Superior temporal gyrus (tissue), 1 donor: ENCODE results near the gene PALS1.

Source experiments
- DNase-seq: peaks from one replicate; pipeline ENCODE4 v3.0.0-alpha.2; 2016; ENCODE audit errors: extremely low spot score

The PALS1 gene

GRCh38 chr14:67241411-67242167 lies at the start of gene PALS1:
Gene PALS1, plus strand, starts transcription at chr14:67241435. Its CDS starts 37,736 bp downstream, at chr14:67279171.
- peak; percentile 75 for DNase-seq

GRCh38 chr14:67191768-67192290 lies 49.4 kb upstream of the PALS1 start:
- peak; percentile 41 for DNase-seq

GRCh38 chr14:67192366-67192765 lies 48.9 kb upstream of the PALS1 start:
- no peak for DNase-seq

- DNase-seq = no peak
Measured at GRCh38 chr14:67195279-67195678, 46.0 kb upstream of the PALS1 start.

- no peak for DNase-seq
Measured at GRCh38 chr14:67199016-67199415, 42.2 kb upstream of the PALS1 start.

GRCh38 chr14:67207810-67208209 lies 33.4 kb upstream of the PALS1 start:
- no peak for DNase-seq

GRCh38 chr14:67218126-67218525 lies 23.1 kb upstream of the PALS1 start:
- DNase-seq = no peak

GRCh38 chr14:67221248-67221981 lies 19.8 kb upstream of the PALS1 start:
- no peak for DNase-seq

GRCh38 chr14:67221982-67222328 lies 19.3 kb upstream of the PALS1 start:
- DNase-seq = no peak

GRCh38 chr14:67225523-67225922 lies 15.7 kb upstream of the PALS1 start:
- no peak for DNase-seq

GRCh38 chr14:67228325-67228984 lies 12.8 kb upstream of the PALS1 start:
- DNase-seq = no peak

GRCh38 chr14:67232066-67232465 lies 9.2 kb upstream of the PALS1 start:
- DNase-seq = no peak

- no peak for DNase-seq
Measured at GRCh38 chr14:67232621-67233020, 8.6 kb upstream of the PALS1 start.

GRCh38 chr14:67237591-67237990 lies 3.6 kb upstream of the PALS1 start:
- no peak for DNase-seq

GRCh38 chr14:67239582-67239981 lies 1.7 kb upstream of the PALS1 start:
- DNase-seq = no peak

GRCh38 chr14:67240168-67240932 lies 885 bp upstream of the PALS1 start:
- DNase-seq = no peak

GRCh38 chr14:67240978-67241410 lies 241 bp upstream of the PALS1 start:
- DNase-seq = peak; percentile 95

GRCh38 chr14:67242168-67242420 lies 859 bp downstream of the PALS1 start:
- DNase-seq = no peak

GRCh38 chr14:67245104-67245503 lies 3.9 kb downstream of the PALS1 start:
- DNase-seq = no peak

- no peak for DNase-seq
Measured at GRCh38 chr14:67251573-67252226, 10.5 kb downstream of the PALS1 start.

- DNase-seq = no peak
Measured at GRCh38 chr14:67253076-67253635, 11.9 kb downstream of the PALS1 start.
